Lung microvascular endothelial cell (primary cell): ENCODE results near the gene RIBC2. TPM values are rescaled to one million over a fixed set of nuclear protein-coding genes. Genes with fewer than 3 reads are reported as not detected.

Source experiments
- DNase-seq, 2 donors: peaks; one replicate each; pipeline versions ENCODE4 v3.0.0 to v3.0.0-alpha.2; 2010; ENCODE audit warnings: low read depth in 2 of 2
- total RNA-seq: library from RNA; depleted of rRNA; stranded (reverse); fragments of >200 nt; gene quantifications from 2 replicates; pipeline ENCODE4 v1.2.1, GENCODE V29; 2014

RIBC2 gene
- total RNA-seq, 1 donor from 2014 or later, result 0.20 TPM

GRCh38 chr22:45472426-45472825 is 58.9 kb downstream of the RIBC2 start:
- DNase-seq, result no peak

- DNase-seq, result no peak
Observed at GRCh38 chr22:45473626-45474237, 60.2 kb downstream of the RIBC2 start.

GRCh38 chr22:45475063-45475747 is 61.7 kb downstream of the RIBC2 start:
- DNase-seq, result no peak

- DNase-seq, result no peak
Observed at GRCh38 chr22:45475851-45476514, 62.5 kb downstream of the RIBC2 start.

DNA sequence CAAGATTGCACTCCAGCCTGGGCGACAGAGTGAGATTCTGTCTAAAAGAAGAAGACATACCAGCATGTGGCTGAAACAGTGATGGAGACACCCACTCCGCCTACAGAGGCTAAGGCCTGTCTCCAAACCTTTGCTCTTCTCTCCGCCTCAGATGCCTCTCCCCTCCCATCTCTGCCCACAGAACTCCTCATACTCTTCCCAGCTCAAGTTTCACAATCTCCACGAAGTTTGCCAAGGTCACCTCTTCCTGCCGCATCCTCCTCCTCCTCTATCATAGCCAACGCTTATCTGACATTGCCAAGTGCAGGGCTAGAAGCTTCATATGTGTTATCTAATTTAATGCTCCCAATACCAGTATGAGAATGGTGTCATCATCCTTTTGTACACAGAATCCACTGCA is 63.3 kb downstream of the RIBC2 start:
- no peak for DNase-seq

- no peak for DNase-seq
Observed at GRCh38 chr22:45477366-45478107, 64.0 kb downstream of the RIBC2 start.

GRCh38 chr22:45478108-45478771 is 64.7 kb downstream of the RIBC2 start:
- no peak for DNase-seq

GRCh38 chr22:45480717-45481116 is 67.2 kb downstream of the RIBC2 start:
- DNase-seq, result no peak

- DNase-seq, result no peak
Observed at GRCh38 chr22:45481661-45482060, 68.2 kb downstream of the RIBC2 start.

Other genes starting within 250 kb of the RIBC2 start
- gene NUP50, start 249.8 kb upstream of the RIBC2 start, total RNA-seq, result 35.1 and 41.5 TPM in 2 replicates
- 22.7 and 40.1 TPM in 2 replicates for gene KIAA0930, start 172.8 kb upstream of the RIBC2 start, total RNA-seq
- gene UPK3A, start 128.7 kb upstream of the RIBC2 start, total RNA-seq, result not detected in 2 replicates
- gene FAM118A, start 103.8 kb upstream of the RIBC2 start, total RNA-seq, result 9.2 and 21.0 TPM in 2 replicates
- gene SMC1B, start 94 bp upstream of the RIBC2 start, total RNA-seq, result not detected in 2 replicates
- 0.22 and 0.40 TPM in 2 replicates for gene FBLN1, start 89.2 kb downstream of the RIBC2 start, total RNA-seq